ENCODE data around the gene ACOX3. TPM values are rescaled to one million over a fixed set of nuclear protein-coding genes. Genes with fewer than 3 reads are reported as not detected.

ACOX3 gene
- polyA plus RNA-seq, 1 donor (not counting 4 experiments of a cell fraction or from before 2014, with no cell fraction given): 6.7 TPM

DNA sequence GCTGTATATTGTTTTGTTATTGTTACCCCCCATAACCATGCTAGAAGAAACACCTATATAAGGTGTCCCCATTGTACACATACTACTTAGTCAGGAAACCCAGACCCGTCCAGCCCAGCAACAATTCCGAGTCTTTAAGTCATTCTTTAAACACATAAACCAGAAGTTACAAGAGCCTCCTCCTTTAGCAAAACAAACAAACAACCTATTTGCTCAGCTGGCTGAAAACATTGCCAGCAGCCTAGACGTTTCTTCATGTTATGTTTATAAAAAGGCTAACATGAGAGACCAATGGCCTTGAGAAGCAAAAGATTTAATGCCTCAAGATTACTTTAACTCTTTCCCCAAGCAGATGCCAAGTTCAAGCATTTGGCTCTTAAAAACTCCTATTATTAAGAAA, 1.4 kb downstream of the ACOX3 start:
- H3K9ac ChIP-seq (ENCODE audit: control insufficient read depth, extremely low read depth, insufficient read depth, low read length): peak overlapping the region; percentile 79
- DNase-seq (ENCODE audit: low read depth, low spot score): no peak
- dilution Hi-C loops (cut with MboI; ENCODE audit: extremely low pct_ligation_motif_present, low sequenced_read_pairs): no loop called here
- peaks cover 5% of the 10 kb centered on the region for H3K9me1 ChIP-seq (ENCODE audit: control insufficient read depth, extremely low read depth, insufficient read depth, low read length)
- peaks cover 47% of the 10 kb centered on the region for H3K4me1 ChIP-seq (ENCODE audit: control insufficient read depth, extremely low read depth, insufficient read depth, low read length)
- peak overlapping the region; percentile 89 for H3K27ac ChIP-seq (ENCODE audit: control insufficient read depth, insufficient read depth, low read length)
- no peak for TF ChIP-seq CTCF (optimal IDR thresholded peaks at IDR 0.05 in 1 of 3, IDR thresholded peaks at IDR 0.05 in 1 of 3, conservative IDR thresholded peaks at IDR 0.05 in 1 of 3; ENCODE audit: extremely low read depth in 1 of 3, insufficient read depth in 2 of 3, low read length in 3 of 3)
- no peak for TF ChIP-seq EZH2 (IDR thresholded peaks at IDR 0.05; ENCODE audit: low read length)
- H3K9me3 ChIP-seq (ENCODE audit: control insufficient read depth, low read depth, low read length): no peaks in the 10 kb centered on the region
- no peaks in the 10 kb centered on the region for H3K27me3 ChIP-seq (ENCODE audit: control insufficient read depth, extremely low read depth, insufficient read depth, low read length)
- H2AFZ ChIP-seq (ENCODE audit: control insufficient read depth, low read length): no peak overlapping the region
- no peaks in the 10 kb centered on the region for H4K20me1 ChIP-seq (ENCODE audit: control insufficient read depth, extremely low read depth, insufficient read depth, low read length)
- H3K36me3 ChIP-seq (ENCODE audit: control insufficient read depth in 2 of 2, extremely low read depth in 1 of 2, insufficient read depth in 2 of 2, low read length in 2 of 2): no peaks in the 10 kb centered on the region
- peak overlapping the region in 2 of 3 experiments; percentile 70 to 82 for H3K4me3 ChIP-seq (ENCODE audit: control insufficient read depth in 2 of 3, extremely low read depth in 1 of 3, insufficient read depth in 2 of 3, low read depth in 1 of 3, low read length in 3 of 3)
- FAIRE-seq: no peak
- H3K79me2 ChIP-seq (ENCODE audit: control insufficient read depth, insufficient read depth, low read length): peaks cover 59% of the 10 kb centered on the region
- peak overlapping the region; percentile 90 for H3K4me2 ChIP-seq (ENCODE audit: control insufficient read depth, extremely low read depth, insufficient read depth, low read depth, low read length)

DNA sequence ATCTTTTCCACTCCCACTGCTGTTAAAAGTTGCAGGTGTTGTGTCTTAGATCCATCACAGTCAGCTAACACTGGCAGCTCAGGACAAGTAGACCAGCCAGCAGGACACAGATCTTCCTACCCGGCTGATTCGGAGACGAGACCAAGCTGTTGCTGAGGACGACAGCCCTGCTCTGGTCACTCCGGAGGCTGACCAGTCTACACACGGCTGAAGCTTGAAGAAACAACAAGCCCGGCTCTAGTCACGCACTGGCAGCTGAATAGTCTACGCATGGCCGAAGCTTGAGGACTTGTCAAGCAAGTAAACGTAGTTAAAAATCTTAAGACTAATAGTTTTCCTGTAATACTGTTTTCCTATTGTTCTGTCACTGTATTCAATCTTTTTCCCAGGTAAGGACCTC, 1.8 kb downstream of the ACOX3 start:
- Histone ChIP-seq H3K9me1 (ENCODE audit: control insufficient read depth, extremely low read depth, insufficient read depth, low read length) (peaks cover 5% of the 10 kb centered on the region), H3K9ac (ENCODE audit: control insufficient read depth, extremely low read depth, insufficient read depth, low read length) (no peak overlapping the region), H3K79me2 (ENCODE audit: control insufficient read depth, insufficient read depth, low read length) (peaks cover 55% of the 10 kb centered on the region), H3K4me1 (ENCODE audit: control insufficient read depth, extremely low read depth, insufficient read depth, low read length) (peaks cover 48% of the 10 kb centered on the region), H3K36me3 (ENCODE audit: control insufficient read depth in 2 of 2, extremely low read depth in 1 of 2, insufficient read depth in 2 of 2, low read length in 2 of 2) (no peaks in the 10 kb centered on the region), H3K27me3 (ENCODE audit: control insufficient read depth, extremely low read depth, insufficient read depth, low read length) (no peaks in the 10 kb centered on the region), H2AFZ (ENCODE audit: control insufficient read depth, low read length) (no peak overlapping the region), H3K9me3 (ENCODE audit: control insufficient read depth, low read depth, low read length) (no peaks in the 10 kb centered on the region), H3K27ac (ENCODE audit: control insufficient read depth, insufficient read depth, low read length) (peak overlapping the region; percentile 89), H3K4me2 (ENCODE audit: control insufficient read depth, extremely low read depth, insufficient read depth, low read depth, low read length) (peak overlapping the region; percentile 90), H3K4me3 (ENCODE audit: control insufficient read depth in 2 of 3, extremely low read depth in 1 of 3, insufficient read depth in 2 of 3, low read depth in 1 of 3, low read length in 3 of 3) (peak overlapping the region in 1 of 3 experiments; percentile 24), H4K20me1 (ENCODE audit: control insufficient read depth, extremely low read depth, insufficient read depth, low read length) (no peaks in the 10 kb centered on the region)
- TF ChIP-seq CTCF (optimal IDR thresholded peaks at IDR 0.05 in 1 of 3, IDR thresholded peaks at IDR 0.05 in 1 of 3, conservative IDR thresholded peaks at IDR 0.05 in 1 of 3; ENCODE audit: extremely low read depth in 1 of 3, insufficient read depth in 2 of 3, low read length in 3 of 3) (no peak), EZH2 (IDR thresholded peaks at IDR 0.05; ENCODE audit: low read length) (no peak)
- FAIRE-seq (no peak), DNase-seq (ENCODE audit: low read depth, low spot score) (no peak)
- dilution Hi-C loops (cut with MboI; ENCODE audit: extremely low pct_ligation_motif_present, low sequenced_read_pairs): no loop called here

All from keratinocyte (primary cell).